WI38 (cell line): Measurements from ENCODE around the gene GABRB2.
"Not testable (repeated sequence)": the region's sequence is repeated elsewhere in the genome, so short reads cannot be mapped to it uniquely, and the experiment has no call there.

ENCODE experiments used
- H3K4me3 ChIP-seq: 2 replicates; pipeline ENCODE4 v1.5.1; 2011; ENCODE audit warnings: low read depth, mild to moderate bottlenecking, control low read depth, low read length
- CTCF ChIP-seq: IDR thresholded peaks from 2 replicates; pipeline ENCODE4 v1.5.1; 2012; ENCODE audit warnings: low read depth, mild to moderate bottlenecking, control low read depth, low read length

Gene GABRB2

DNA sequence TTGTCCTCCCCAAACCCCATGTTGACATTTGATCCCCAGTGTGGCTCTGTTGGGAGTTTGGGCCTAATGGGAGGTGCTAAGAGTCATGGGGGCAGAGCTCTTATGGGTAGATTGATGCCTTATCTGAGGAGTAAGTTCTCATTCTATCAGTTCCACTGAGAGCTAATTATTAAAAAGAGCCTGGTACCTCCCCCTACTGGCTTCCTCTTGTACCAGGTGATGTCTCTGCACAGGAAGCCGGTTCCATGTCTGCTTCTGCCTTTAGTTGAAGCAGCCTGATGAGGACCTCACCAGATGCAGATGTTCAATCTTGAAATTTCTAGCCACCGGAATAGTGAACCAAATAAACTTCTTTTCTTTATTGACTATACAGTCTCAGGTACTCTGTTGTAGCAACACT, 10.8 kb downstream of the GABRB2 start:
- no peak overlapping the region for H3K4me3 ChIP-seq
- TF ChIP-seq CTCF: no peak

- no peak overlapping the region for H3K4me3 ChIP-seq
- TF ChIP-seq CTCF: no peak
Observed at GRCh38 chr5:161530700-161531099, 15.8 kb downstream of the GABRB2 start.

DNA sequence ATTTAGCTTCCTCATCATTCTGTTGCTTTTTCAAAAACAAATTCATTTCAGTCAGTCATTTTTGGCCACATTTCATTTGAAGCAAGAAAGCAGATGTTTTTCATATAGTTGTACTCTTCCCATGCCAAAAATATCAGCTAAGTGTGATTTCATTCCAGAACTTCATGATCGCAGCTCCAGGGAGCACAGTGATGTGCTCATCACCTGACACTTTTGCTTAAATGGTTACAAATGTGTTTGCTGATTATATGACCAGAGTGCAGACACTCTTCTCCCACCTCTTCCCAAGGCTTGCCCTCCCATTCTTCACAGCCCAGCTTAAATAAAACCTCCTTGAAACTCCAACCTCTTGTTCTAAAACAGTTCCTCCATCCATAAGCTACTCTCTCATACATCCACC, 32.6 kb downstream of the GABRB2 start:
- no peak overlapping the region for H3K4me3 ChIP-seq
- TF ChIP-seq CTCF: no peak

DNA sequence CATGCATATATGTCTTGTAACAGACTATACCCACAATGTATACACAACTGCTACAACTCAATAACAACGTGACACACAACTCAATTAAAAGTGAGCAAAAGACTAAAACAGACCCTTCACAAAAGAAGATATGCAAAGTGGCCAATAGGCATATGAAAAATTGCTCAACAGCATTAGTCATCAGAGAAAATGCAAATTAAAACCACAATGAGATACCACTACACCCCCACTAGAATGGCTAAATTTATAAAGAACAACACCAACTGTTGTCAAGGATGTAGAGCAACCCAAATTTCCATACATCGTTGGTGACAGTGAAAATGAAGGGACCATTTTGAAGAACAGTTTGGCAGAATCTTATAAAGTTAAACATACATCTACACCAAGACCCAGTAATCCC, 38.9 kb downstream of the GABRB2 start:
- H3K4me3 ChIP-seq: no peak overlapping the region
- TF ChIP-seq CTCF: no peak

DNA sequence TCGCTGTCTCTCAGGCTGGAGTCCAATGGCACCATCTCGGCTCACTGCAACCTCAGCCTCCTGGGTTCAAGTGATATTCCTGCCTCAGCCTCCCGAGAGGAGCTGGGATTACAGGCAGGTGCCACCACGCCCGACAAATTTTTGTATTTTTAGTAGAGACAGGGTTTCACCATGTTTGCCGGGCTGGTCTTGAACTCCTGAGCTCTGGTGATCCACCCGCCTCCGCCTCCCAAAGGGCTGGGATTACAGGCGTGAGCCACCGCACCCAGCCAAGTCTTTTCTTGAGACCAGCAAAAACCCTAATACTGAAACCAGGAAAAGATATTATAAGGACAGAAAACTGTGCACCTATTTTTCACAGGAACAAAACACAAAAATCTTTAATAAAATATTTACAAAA, 41.4 kb downstream of the GABRB2 start:
- not testable (repeated sequence) for H3K4me3 ChIP-seq

DNA sequence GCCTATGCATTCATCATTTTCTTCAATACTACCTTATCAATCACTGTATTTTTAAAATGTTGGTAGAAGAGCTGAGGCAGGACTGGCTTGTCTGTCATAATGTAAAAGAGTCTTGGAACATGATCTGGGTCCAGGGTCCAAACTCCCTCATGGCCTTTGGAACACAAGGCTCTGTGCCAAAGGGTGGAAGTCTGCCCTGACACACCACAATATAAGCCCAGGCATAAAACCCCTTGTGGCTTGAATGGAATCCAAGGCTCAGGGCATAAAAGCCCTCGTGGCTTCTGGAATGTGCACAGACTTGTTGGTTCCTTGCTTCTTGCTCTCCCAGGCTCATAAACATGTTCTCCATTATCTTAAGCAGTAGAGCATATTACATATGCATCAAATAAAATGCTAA, 48.0 kb downstream of the GABRB2 start:
- H3K4me3 ChIP-seq: no peak overlapping the region
- no peak for TF ChIP-seq CTCF

DNA sequence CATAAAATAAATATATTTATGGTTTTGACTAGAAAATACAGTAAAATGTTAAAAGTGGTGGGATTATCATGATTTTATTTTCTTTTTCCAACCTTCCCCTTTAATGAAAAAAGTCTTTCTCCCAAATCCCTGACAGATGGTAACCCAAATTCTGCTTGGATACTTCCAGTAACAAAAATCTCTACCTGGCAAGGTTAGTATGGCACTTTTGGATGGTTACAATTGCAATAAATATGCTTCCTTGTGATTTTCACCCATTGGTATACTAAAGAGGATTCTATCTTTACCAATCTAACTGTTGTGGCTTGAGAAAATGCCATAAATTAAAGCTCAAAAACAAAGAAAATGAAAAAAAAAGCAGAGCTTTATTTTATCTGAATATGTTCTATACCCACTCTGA, 62.8 kb downstream of the GABRB2 start:
- no peak overlapping the region for H3K4me3 ChIP-seq
- TF ChIP-seq CTCF: no peak

DNA sequence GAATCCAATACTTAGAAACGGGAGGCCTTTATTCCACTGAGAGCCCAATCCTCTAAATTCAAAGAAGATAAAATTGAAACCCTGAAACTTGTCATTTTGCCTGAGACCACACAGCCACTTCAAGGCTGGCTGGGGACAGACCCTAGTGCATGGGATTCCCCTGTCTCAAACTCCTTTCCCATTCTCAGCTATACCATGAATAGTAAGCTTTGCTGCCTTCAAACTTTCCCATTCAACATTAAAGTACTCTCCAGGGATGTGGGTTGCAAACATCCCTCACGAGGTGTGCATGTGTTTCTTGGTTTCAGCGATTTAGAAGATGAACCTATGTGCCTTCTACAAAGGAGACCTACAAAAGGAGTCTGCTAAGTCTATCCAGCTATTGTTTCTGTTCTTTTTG, 64.6 kb downstream of the GABRB2 start:
- no peak for TF ChIP-seq CTCF
- H3K4me3 ChIP-seq: no peak overlapping the region
